Fibroblast of lung (primary cell): Measurements from ENCODE around the gene SEC14L6. TPM values are rescaled to one million over a fixed set of nuclear protein-coding genes. Genes with fewer than 3 reads are reported as not detected.

ENCODE experiments used
- DNase-seq, 2 donors: peaks; one replicate each; pipeline versions ENCODE4 v3.0.0 to v3.0.0-alpha.2; 2010; ENCODE audit warnings: low read depth in 2 of 2
- H2AFZ ChIP-seq: 2 replicates; pipeline ENCODE4 v1.5.1; 2012; ENCODE audit warnings: low read length, control low read depth, inconsistent platforms
- H3K27ac ChIP-seq: 2 replicates; pipeline ENCODE4 v1.5.1; 2011; ENCODE audit warnings: low read length, control low read depth; ENCODE audit not compliant: insufficient read depth
- H3K27me3 ChIP-seq: 2 replicates; pipeline ENCODE4 v1.5.1; 2011; ENCODE audit warnings: mild to moderate bottlenecking, low read length; ENCODE audit not compliant: control insufficient read depth, insufficient read depth
- H3K36me3 ChIP-seq: 2 replicates; pipeline ENCODE4 v1.5.1; 2011; ENCODE audit warnings: low read length; ENCODE audit not compliant: control insufficient read depth, insufficient read depth
- H3K4me1 ChIP-seq: 2 replicates; pipeline ENCODE4 v1.5.1; 2011; ENCODE audit warnings: low read length; ENCODE audit not compliant: control insufficient read depth, insufficient read depth; ENCODE audit errors: extremely low read depth
- H3K4me2 ChIP-seq: 2 replicates; pipeline ENCODE4 v1.5.1; 2011; ENCODE audit warnings: low read length, control low read depth; ENCODE audit not compliant: insufficient read depth; ENCODE audit errors: extremely low read depth
- H3K4me3 ChIP-seq, 4 experiments: fragments of 200-600 bp in 1 of 4; sonication (generic) in 1 of 4; replicated peaks in 1 of 4; 2 replicates each; pipeline ENCODE4 v1.5.1; 2011 to 2016; ENCODE audit warnings: low read length in 4 of 4, low read depth in 3 of 4, mild to moderate bottlenecking in 3 of 4, control low read depth in 2 of 4, inconsistent platforms in 1 of 4, mixed read lengths in 1 of 4; ENCODE audit not compliant: insufficient read depth in 1 of 4; ENCODE audit errors: control extremely low read depth in 1 of 4
- H3K79me2 ChIP-seq: 2 replicates; pipeline ENCODE4 v1.5.1; 2012; ENCODE audit warnings: mild to moderate bottlenecking, low read length, inconsistent platforms; ENCODE audit not compliant: control insufficient read depth, insufficient read depth
- H3K9ac ChIP-seq: 2 replicates; pipeline ENCODE4 v1.5.1; 2011; ENCODE audit warnings: mild to moderate bottlenecking, low read length, control low read depth; ENCODE audit not compliant: insufficient read depth
- H3K9me3 ChIP-seq: 2 replicates; pipeline ENCODE4 v1.5.1; 2012; ENCODE audit warnings: low read depth, low read length; ENCODE audit not compliant: control insufficient read depth, insufficient read depth
- H4K20me1 ChIP-seq: 2 replicates; pipeline ENCODE4 v1.5.1; 2011; ENCODE audit warnings: low read length; ENCODE audit not compliant: control insufficient read depth, insufficient read depth; ENCODE audit errors: extremely low read depth
- EZH2 ChIP-seq: IDR thresholded peaks from 2 replicates; pipeline ENCODE4 v1.5.1; 2012; ENCODE audit warnings: low read length, control low read depth, mild to moderate bottlenecking; ENCODE audit errors: missing control alignments
- polyA plus RNA-seq, 2 donors: library from polyadenylated mRNA; depleted of rRNA in 1 of 2; stranded (reverse) in 1 of 2; unstranded in 1 of 2; fragments of >200 nt; gene quantifications; 2 replicates each; pipeline ENCODE4 v1.2.1, GENCODE V29; 2011 to 2012; ENCODE audit warnings: missing spikeins in 1 of 2
- total RNA-seq: library from RNA; depleted of rRNA; stranded (reverse); fragments of >200 nt; gene quantifications from 2 replicates; pipeline ENCODE4 v1.2.1, GENCODE V29; 2014
- TF ChIP-seq, protein P1 (sequence below), 2 donors: IDR thresholded peaks in 1 of 2; conservative IDR thresholded peaks in 1 of 2; 1 replicate in 1 of 2; 2 replicates in 1 of 2; pipeline ENCODE4 v1.5.1; 2011 to 2012; ENCODE audit warnings: low read length in 2 of 2, control low read depth in 1 of 2, inconsistent platforms in 1 of 2, low read depth in 1 of 2, mild to moderate bottlenecking in 1 of 2

SEC14L6 gene
- total and polyA plus RNA-seq, 2 donors (not counting 1 experiment from before 2014, with no cell fraction given): 0.12 to 0.66 TPM

GRCh38 chr22:30479981-30480380 is 66.6 kb downstream of the SEC14L6 start:
- Histone ChIP-seq H3K36me3 (no peaks in the 10 kb centered on the region), H3K4me2 (no peak overlapping the region), H3K9me3 (no peaks in the 10 kb centered on the region), H3K4me1 (no peaks in the 10 kb centered on the region), H3K9ac (no peak overlapping the region), H2AFZ (no peak overlapping the region), H3K79me2 (no peaks in the 10 kb centered on the region), H3K27ac (no peak overlapping the region), H4K20me1 (no peaks in the 10 kb centered on the region), H3K27me3 (peaks cover 17% of the 10 kb centered on the region), H3K4me3 (no peak overlapping the region)
- no peak for TF ChIP-seq EZH2
- TF ChIP-seq, protein P1, sequence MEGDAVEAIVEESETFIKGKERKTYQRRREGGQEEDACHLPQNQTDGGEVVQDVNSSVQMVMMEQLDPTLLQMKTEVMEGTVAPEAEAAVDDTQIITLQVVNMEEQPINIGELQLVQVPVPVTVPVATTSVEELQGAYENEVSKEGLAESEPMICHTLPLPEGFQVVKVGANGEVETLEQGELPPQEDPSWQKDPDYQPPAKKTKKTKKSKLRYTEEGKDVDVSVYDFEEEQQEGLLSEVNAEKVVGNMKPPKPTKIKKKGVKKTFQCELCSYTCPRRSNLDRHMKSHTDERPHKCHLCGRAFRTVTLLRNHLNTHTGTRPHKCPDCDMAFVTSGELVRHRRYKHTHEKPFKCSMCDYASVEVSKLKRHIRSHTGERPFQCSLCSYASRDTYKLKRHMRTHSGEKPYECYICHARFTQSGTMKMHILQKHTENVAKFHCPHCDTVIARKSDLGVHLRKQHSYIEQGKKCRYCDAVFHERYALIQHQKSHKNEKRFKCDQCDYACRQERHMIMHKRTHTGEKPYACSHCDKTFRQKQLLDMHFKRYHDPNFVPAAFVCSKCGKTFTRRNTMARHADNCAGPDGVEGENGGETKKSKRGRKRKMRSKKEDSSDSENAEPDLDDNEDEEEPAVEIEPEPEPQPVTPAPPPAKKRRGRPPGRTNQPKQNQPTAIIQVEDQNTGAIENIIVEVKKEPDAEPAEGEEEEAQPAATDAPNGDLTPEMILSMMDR (conservative IDR thresholded peaks at IDR 0.05 in 1 of 2, IDR thresholded peaks at IDR 0.05 in 1 of 2; ENCODE audit: low read depth in 1 of 2, low read length in 2 of 2): no peak
- DNase-seq: no peak

- no peak overlapping the region for H3K27ac ChIP-seq
- no peak overlapping the region for H2AFZ ChIP-seq
- H3K79me2 ChIP-seq: no peaks in the 10 kb centered on the region
- DNase-seq: no peak
- TF ChIP-seq, protein P1 (conservative IDR thresholded peaks at IDR 0.05 in 1 of 2, IDR thresholded peaks at IDR 0.05 in 1 of 2; ENCODE audit: low read depth in 1 of 2, low read length in 2 of 2): no peak
- no peak for TF ChIP-seq EZH2
- H3K4me2 ChIP-seq: no peak overlapping the region
- peaks cover 34% of the 10 kb centered on the region for H3K27me3 ChIP-seq
- H4K20me1 ChIP-seq: no peaks in the 10 kb centered on the region
- no peak overlapping the region for H3K9ac ChIP-seq
- no peaks in the 10 kb centered on the region for H3K9me3 ChIP-seq
- H3K4me1 ChIP-seq: no peaks in the 10 kb centered on the region
- H3K36me3 ChIP-seq: no peaks in the 10 kb centered on the region
- H3K4me3 ChIP-seq: no peak overlapping the region
Measured at GRCh38 chr22:30474683-30475424, 71.7 kb downstream of the SEC14L6 start.

DNA sequence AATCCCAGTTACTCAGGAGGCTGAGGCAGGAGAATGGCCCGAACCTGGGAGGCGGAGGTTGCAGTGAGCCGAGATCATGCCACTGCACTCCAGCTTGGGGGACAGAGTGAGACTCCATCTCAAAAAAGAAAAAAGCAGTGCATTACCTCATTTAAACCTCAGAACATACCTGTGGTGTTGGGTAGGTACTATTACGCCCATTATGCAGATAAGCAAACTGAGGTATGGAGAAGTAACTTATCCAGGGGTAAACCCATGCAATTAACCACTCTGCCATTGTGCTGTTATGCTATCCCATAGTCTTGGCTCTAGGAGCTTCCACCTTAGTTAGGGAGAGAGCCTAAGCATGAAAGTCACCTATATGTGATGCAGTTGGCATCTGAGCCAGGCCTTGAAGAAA is 72.4 kb downstream of the SEC14L6 start:
- no peaks in the 10 kb centered on the region for H3K36me3 ChIP-seq
- H3K4me2 ChIP-seq: no peak overlapping the region
- H3K9ac ChIP-seq: no peak overlapping the region
- H2AFZ ChIP-seq: no peak overlapping the region
- TF ChIP-seq EZH2: no peak
- TF ChIP-seq, protein P1 (conservative IDR thresholded peaks at IDR 0.05 in 1 of 2, IDR thresholded peaks at IDR 0.05 in 1 of 2; ENCODE audit: low read depth in 1 of 2, low read length in 2 of 2): no peak
- H3K4me3 ChIP-seq: no peak overlapping the region
- no peaks in the 10 kb centered on the region for H3K4me1 ChIP-seq
- no peak overlapping the region for H3K27ac ChIP-seq
- no peaks in the 10 kb centered on the region for H4K20me1 ChIP-seq
- no peaks in the 10 kb centered on the region for H3K9me3 ChIP-seq
- H3K79me2 ChIP-seq: no peaks in the 10 kb centered on the region
- DNase-seq: no peak
- peaks cover 34% of the 10 kb centered on the region for H3K27me3 ChIP-seq
